HCT116 (cell line): ENCODE data around the gene TBC1D26. TPM values are rescaled to one million over a fixed set of nuclear protein-coding genes. Genes with fewer than 3 reads are reported as not detected.

Experiments used
- ATAC-seq: fragments of 200-7000 bp; cut with Tn5 transposase; 2 replicates; pipeline ENCODE4 v1.9.1; 2020; ENCODE audit warnings: mild to moderate bottlenecking, moderate library complexity
- BruUV-seq: library from RNA; stranded (reverse); fragments of 400-500 nt; replicated peaks from 2 replicates; lab custom pipeline; 2021; lab: Mats Ljungman, UMichigan
- CTCF ChIA-PET: fragments of 300-600 bp; sonication (Branson Sonifier 250); formaldehyde crosslinking; loops from one replicate; lab custom pipeline; 2021; ENCODE audit warnings: antibody characterized with exemption; lab: Charles Lee
- POLR2A ChIA-PET: fragments of 300-600, 350-600 bp; sonication (Branson Sonifier 250); formaldehyde crosslinking; loops from one replicate; lab custom pipeline; 2021; ENCODE audit warnings: antibody characterized with exemption; lab: Charles Lee
- RAD21 ChIA-PET, 2 experiments: fragments of 300-600 bp; sonication (Branson Sonifier 250); formaldehyde crosslinking; loops; one replicate each; lab custom pipeline; 2023; ENCODE audit warnings: low total read pairs in 2 of 2; ENCODE audit not compliant: uncharacterized antibody in 2 of 2, unreplicated experiment in 2 of 2, low non-redundant PET in 1 of 2; lab: Charles Lee
- DNase-seq: peaks from one replicate; pipeline ENCODE4 v3.0.0-alpha.2; 2010; ENCODE audit warnings: low read depth, low spot score
- H2AFZ ChIP-seq: fragments of 200-600 bp; shearing (Covaris generic), sonication (generic); 2 replicates; pipeline ENCODE4 v1.6.1; 2017; ENCODE audit warnings: low read depth, mixed run types, mixed read lengths, antibody characterized with exemption, low read length; ENCODE audit not compliant: poor library complexity, severe bottlenecking
- H3K27ac ChIP-seq: 2 replicates; pipeline ENCODE4 v1.5.1; 2012; ENCODE audit warnings: low read depth, low read length
- H3K27me3 ChIP-seq: fragments of 200-600 bp; sonication (generic); 2 replicates; pipeline ENCODE4 v1.6.1; 2016; ENCODE audit warnings: mixed run types, low read length, mixed read lengths; ENCODE audit not compliant: insufficient read depth
- H3K36me3 ChIP-seq, 2 experiments: fragments of 200-500 bp in 1 of 2; fragments of 200-600 bp in 1 of 2; sonication (Bioruptor generic) in 1 of 2; sonication (generic) in 1 of 2; 2 replicates each; pipeline versions ENCODE4 v1.5.1 to v1.6.1; 2014 to 2016; ENCODE audit warnings: low read length in 2 of 2, inconsistent platforms in 1 of 2, mixed read lengths in 1 of 2, mixed run types in 1 of 2; ENCODE audit not compliant: insufficient read depth in 2 of 2, control insufficient read depth in 1 of 2
- H3K4me1 ChIP-seq, 2 experiments: fragments of 200-600 bp in 1 of 2; sonication (generic) in 1 of 2; 2 replicates each; pipeline versions ENCODE4 v1.5.1 to v1.6.1; 2012 to 2017; ENCODE audit warnings: low read length in 2 of 2, inconsistent platforms in 1 of 2, mild to moderate bottlenecking in 1 of 2, mixed read lengths in 1 of 2, mixed run types in 1 of 2, moderate library complexity in 1 of 2; ENCODE audit not compliant: insufficient read depth in 2 of 2, control insufficient read depth in 1 of 2
- H3K4me2 ChIP-seq: fragments of 200-600 bp; sonication (generic); 2 replicates; pipeline ENCODE4 v1.6.1; 2017; ENCODE audit warnings: mixed run types, low read length, mixed read lengths
- H3K4me3 ChIP-seq, 2 experiments: fragments of 200-600 bp in 1 of 2; sonication (generic) in 1 of 2; replicated peaks in 1 of 2; 2 replicates each; pipeline ENCODE4 v1.5.1; 2011 to 2016; ENCODE audit warnings: low read length in 2 of 2, control low read depth in 1 of 2, low read depth in 1 of 2, mild to moderate bottlenecking in 1 of 2, mixed read lengths in 1 of 2, mixed run types in 1 of 2
- H3K79me2 ChIP-seq: fragments of 200-600 bp; sonication (generic); 2 replicates; pipeline ENCODE4 v1.6.1; 2017; ENCODE audit warnings: mild to moderate bottlenecking, mixed run types, low read length, moderate library complexity, mixed read lengths; ENCODE audit not compliant: insufficient read depth
- H3K9ac ChIP-seq: fragments of 200-600 bp; sonication (generic); 2 replicates; pipeline ENCODE4 v1.6.1; 2016; ENCODE audit warnings: low read length, mixed read lengths
- H3K9me2 ChIP-seq: fragments of 200-600 bp; sonication (generic), shearing (Covaris generic); 2 replicates; pipeline ENCODE4 v1.6.1; 2017; ENCODE audit warnings: mixed run types, mild to moderate bottlenecking, moderate library complexity; ENCODE audit not compliant: insufficient read depth
- H3K9me3 ChIP-seq, 2 experiments: fragments of 200-500 bp in 1 of 2; fragments of 200-600 bp in 1 of 2; sonication (Bioruptor generic) in 1 of 2; sonication (generic) in 1 of 2; 2 replicates each; pipeline ENCODE4 v1.6.1; 2014 to 2017; ENCODE audit warnings: low read length in 2 of 2, mixed read lengths in 2 of 2, inconsistent platforms in 1 of 2, low read depth in 1 of 2, mild to moderate bottlenecking in 1 of 2, mixed run types in 1 of 2, moderate library complexity in 1 of 2; ENCODE audit not compliant: control insufficient read depth in 1 of 2, insufficient read depth in 1 of 2
- H4K20me1 ChIP-seq: fragments of 200-600 bp; sonication (generic), shearing (Covaris generic); 2 replicates; pipeline ENCODE4 v1.6.1; 2017; ENCODE audit warnings: mixed run types, mild to moderate bottlenecking, moderate library complexity; ENCODE audit not compliant: insufficient read depth
- ATF3 ChIP-seq: IDR thresholded peaks from 2 replicates; pipeline ENCODE4 v1.6.1; 2012
- CBX3 ChIP-seq: IDR thresholded peaks from 2 replicates; pipeline ENCODE4 v1.6.1; 2012; ENCODE audit warnings: low read depth
- CEBPB ChIP-seq: IDR thresholded peaks from 2 replicates; pipeline ENCODE4 v1.6.1; 2012; ENCODE audit warnings: low read depth
- EZH2 ChIP-seq: fragments of 200-600 bp; sonication (generic); IDR thresholded peaks from 2 replicates; pipeline ENCODE4 v1.6.1; 2017; ENCODE audit warnings: antibody characterized with exemption, mixed run types
- EZH2phosphoT487 ChIP-seq: fragments of 200-600 bp; IDR thresholded peaks from 2 replicates; pipeline ENCODE4 v1.6.1; 2018; ENCODE audit warnings: antibody characterized with exemption, borderline replicate concordance
- JUND ChIP-seq: IDR thresholded peaks from 2 replicates; pipeline ENCODE4 v1.6.1; 2012
- POLR2A ChIP-seq: IDR thresholded peaks from 2 replicates; pipeline ENCODE4 v1.7.0; 2011; ENCODE audit warnings: borderline replicate concordance; ENCODE audit not compliant: insufficient read depth, insufficient read length; ENCODE audit errors: extremely low read depth
- POLR2AphosphoS5 ChIP-seq: IDR thresholded peaks from 2 replicates; pipeline ENCODE4 v1.6.1; 2011; ENCODE audit warnings: mild to moderate bottlenecking, low read depth, low read length, moderate library complexity
- RAD21 ChIP-seq: IDR thresholded peaks from 2 replicates; pipeline ENCODE4 v1.6.1; 2012; ENCODE audit warnings: low read depth, mild to moderate bottlenecking
- SIN3A ChIP-seq: IDR thresholded peaks from 2 replicates; pipeline ENCODE4 v1.6.1; 2012; ENCODE audit warnings: low read depth
- SRF ChIP-seq: IDR thresholded peaks from 2 replicates; pipeline ENCODE4 v1.6.1; 2012; ENCODE audit warnings: low read depth
- TCF7L2 ChIP-seq: IDR thresholded peaks from 2 replicates; pipeline ENCODE4 v1.7.0; 2011; ENCODE audit warnings: borderline replicate concordance, inconsistent platforms; ENCODE audit not compliant: insufficient read depth, insufficient read length; ENCODE audit errors: extremely low read depth
- YY1 ChIP-seq: IDR thresholded peaks from 2 replicates; pipeline ENCODE4 v1.6.1; 2011; ENCODE audit warnings: low read length, low read depth, moderate library complexity, mild to moderate bottlenecking; ENCODE audit not compliant: insufficient replicate concordance; ENCODE audit errors: extremely low read depth
- ZFX ChIP-seq: fragments of 450-650 bp; IDR thresholded peaks from 2 replicates; pipeline ENCODE4 v1.6.1; 2017
- ZNF274 ChIP-seq: fragments of 200-500 bp; sonication (Bioruptor generic); IDR thresholded peaks from 2 replicates; pipeline ENCODE4 v1.6.1; 2014; ENCODE audit warnings: mild to moderate bottlenecking, low read depth, low read length, inconsistent platforms
- intact Hi-C: fragments of 100-400 bp; cut with micrococcal nuclease; formaldehyde crosslinking; loops from 2 replicates; pipeline ENCODE4 v1.10.0; 2022
- total RNA-seq: library from RNA; stranded (reverse); gene quantifications from one replicate; pipeline ENCODE4 v1.2.1, GENCODE V29; 2021; ENCODE audit not compliant: unreplicated experiment
- TF ChIP-seq, protein P1 (sequence below): IDR thresholded peaks from 2 replicates; pipeline ENCODE4 v1.6.1; 2012; ENCODE audit warnings: low read depth
- TF ChIP-seq, protein P2 (sequence below): IDR thresholded peaks from 2 replicates; pipeline ENCODE4 v1.6.1; 2012

The TBC1D26 gene
- total RNA-seq, 1 experiment from 2014 or later, result 1.1 TPM

DNA sequence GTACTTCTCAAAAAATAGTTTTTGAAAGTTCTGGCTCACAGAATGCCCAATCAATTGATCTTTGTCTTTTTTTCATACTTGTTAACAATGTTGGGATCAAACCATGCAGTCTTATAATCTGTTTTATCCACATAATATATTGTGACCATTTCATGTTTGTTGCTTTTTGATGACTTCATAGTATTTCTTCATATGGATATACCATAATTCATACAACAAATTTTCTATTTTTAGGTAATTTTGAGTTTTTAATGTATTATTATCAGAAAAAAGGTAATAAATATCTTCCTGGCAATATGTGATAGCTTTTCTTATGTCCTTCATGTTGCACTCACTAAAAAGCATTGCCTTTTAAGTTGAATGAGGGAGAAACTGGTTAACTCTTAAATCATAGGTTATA, 44.8 kb downstream of the TBC1D26 start:
- RAD21 ChIA-PET, result interaction anchor here in 1 of 2 experiments (0.6 kb wide), 1 partner anchor 233 kb away, joined by 3 read pairs; no protein-coding TSS in a partner anchor
- H3K9me2 ChIP-seq, result no peaks in the 10 kb centered on the region
- TF ChIP-seq CEBPB, result no peak
- no peak for TF ChIP-seq TCF7L2
- TF ChIP-seq ATF3, result no peak
- TF ChIP-seq JUND, result no peak
- no peak for TF ChIP-seq POLR2AphosphoS5
- no peak for TF ChIP-seq CBX3
- TF ChIP-seq, protein P1, sequence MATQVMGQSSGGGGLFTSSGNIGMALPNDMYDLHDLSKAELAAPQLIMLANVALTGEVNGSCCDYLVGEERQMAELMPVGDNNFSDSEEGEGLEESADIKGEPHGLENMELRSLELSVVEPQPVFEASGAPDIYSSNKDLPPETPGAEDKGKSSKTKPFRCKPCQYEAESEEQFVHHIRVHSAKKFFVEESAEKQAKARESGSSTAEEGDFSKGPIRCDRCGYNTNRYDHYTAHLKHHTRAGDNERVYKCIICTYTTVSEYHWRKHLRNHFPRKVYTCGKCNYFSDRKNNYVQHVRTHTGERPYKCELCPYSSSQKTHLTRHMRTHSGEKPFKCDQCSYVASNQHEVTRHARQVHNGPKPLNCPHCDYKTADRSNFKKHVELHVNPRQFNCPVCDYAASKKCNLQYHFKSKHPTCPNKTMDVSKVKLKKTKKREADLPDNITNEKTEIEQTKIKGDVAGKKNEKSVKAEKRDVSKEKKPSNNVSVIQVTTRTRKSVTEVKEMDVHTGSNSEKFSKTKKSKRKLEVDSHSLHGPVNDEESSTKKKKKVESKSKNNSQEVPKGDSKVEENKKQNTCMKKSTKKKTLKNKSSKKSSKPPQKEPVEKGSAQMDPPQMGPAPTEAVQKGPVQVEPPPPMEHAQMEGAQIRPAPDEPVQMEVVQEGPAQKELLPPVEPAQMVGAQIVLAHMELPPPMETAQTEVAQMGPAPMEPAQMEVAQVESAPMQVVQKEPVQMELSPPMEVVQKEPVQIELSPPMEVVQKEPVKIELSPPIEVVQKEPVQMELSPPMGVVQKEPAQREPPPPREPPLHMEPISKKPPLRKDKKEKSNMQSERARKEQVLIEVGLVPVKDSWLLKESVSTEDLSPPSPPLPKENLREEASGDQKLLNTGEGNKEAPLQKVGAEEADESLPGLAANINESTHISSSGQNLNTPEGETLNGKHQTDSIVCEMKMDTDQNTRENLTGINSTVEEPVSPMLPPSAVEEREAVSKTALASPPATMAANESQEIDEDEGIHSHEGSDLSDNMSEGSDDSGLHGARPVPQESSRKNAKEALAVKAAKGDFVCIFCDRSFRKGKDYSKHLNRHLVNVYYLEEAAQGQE, result no peak
- no peak for TF ChIP-seq ZFX
- TF ChIP-seq SRF, result no peak
- no peak for TF ChIP-seq POLR2A
- TF ChIP-seq RAD21, result no peak
- TF ChIP-seq EZH2phosphoT487, result no peak
- TF ChIP-seq ZNF274, result no peak
- TF ChIP-seq, protein P2, sequence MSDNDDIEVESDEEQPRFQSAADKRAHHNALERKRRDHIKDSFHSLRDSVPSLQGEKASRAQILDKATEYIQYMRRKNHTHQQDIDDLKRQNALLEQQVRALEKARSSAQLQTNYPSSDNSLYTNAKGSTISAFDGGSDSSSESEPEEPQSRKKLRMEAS, result no peak
- TF ChIP-seq YY1, result no peak
- no peak for TF ChIP-seq EZH2
- TF ChIP-seq SIN3A, result no peak
- POLR2A ChIA-PET, result no interaction called here
- H3K79me2 ChIP-seq, result no peaks in the 10 kb centered on the region
- H2AFZ ChIP-seq, result no peak overlapping the region
- intact Hi-C loops, result no loop called here
- no peaks in the 10 kb centered on the region; a peak in 2 of 4 replicates for H3K9me3 ChIP-seq
- DNase-seq (no peak), ATAC-seq (no peak)
- CTCF ChIA-PET, result no interaction called here
- H3K4me1 ChIP-seq, result no peaks in the 10 kb centered on the region
- H3K27me3 ChIP-seq, result no peaks in the 10 kb centered on the region
- no peak overlapping the region for H3K9ac ChIP-seq
- no peak overlapping the region for H3K4me3 ChIP-seq
- BruUV-seq, result no TSS peak
- no peaks in the 10 kb centered on the region for H3K36me3 ChIP-seq
- no peak overlapping the region for H3K4me2 ChIP-seq
- no peak overlapping the region for H3K27ac ChIP-seq
- no peaks in the 10 kb centered on the region for H4K20me1 ChIP-seq
